GM18499 (cell line): Measurements from ENCODE around the gene TCF7.
"Not testable (repeated sequence)": the region's sequence is repeated elsewhere in the genome, so short reads cannot be mapped to it uniquely, and the experiment has no call there.

Experiments
- ATAC-seq: cut with Tn5 transposase; IDR thresholded peaks from one replicate; pipeline ENCODE4 v1.9.1; 2021; ENCODE audit warnings: moderate number of reproducible peaks; ENCODE audit not compliant: insufficient read depth, unreplicated experiment

Gene TCF7

GRCh38 chr5:134142052-134142451, 27.6 kb downstream of the TCF7 start:
- no peak for ATAC-seq

- ATAC-seq = no peak
These were observed 28.3 kb downstream of the TCF7 start for GRCh38 chr5:134142806-134143205.

GRCh38 chr5:134143431-134143830, 28.9 kb downstream of the TCF7 start:
- no peak for ATAC-seq

- ATAC-seq = no peak
These were observed 29.8 kb downstream of the TCF7 start for GRCh38 chr5:134143944-134144941.

- ATAC-seq = no peak
These were observed 30.7 kb downstream of the TCF7 start for GRCh38 chr5:134145041-134145757.

GRCh38 chr5:134145779-134146581, 31.5 kb downstream of the TCF7 start:
- no peak for ATAC-seq

- ATAC-seq = no peak
These were observed 32.4 kb downstream of the TCF7 start for GRCh38 chr5:134146651-134147518.

GRCh38 chr5:134148316-134148715, 33.8 kb downstream of the TCF7 start:
- ATAC-seq = no peak

GRCh38 chr5:134148986-134149539, 34.6 kb downstream of the TCF7 start:
- no peak for ATAC-seq

- ATAC-seq = no peak
These were observed 35.3 kb downstream of the TCF7 start for GRCh38 chr5:134149571-134150303.

GRCh38 chr5:134151723-134152122, 37.2 kb downstream of the TCF7 start:
- no peak for ATAC-seq

- not testable (repeated sequence) for ATAC-seq
These were observed 37.8 kb downstream of the TCF7 start for GRCh38 chr5:134152173-134152832.

GRCh38 chr5:134153241-134153640, 38.8 kb downstream of the TCF7 start:
- ATAC-seq = no peak

- no peak for ATAC-seq
These were observed 39.2 kb downstream of the TCF7 start for GRCh38 chr5:134153657-134154056.

- no peak for ATAC-seq
These were observed 47.3 kb downstream of the TCF7 start for GRCh38 chr5:134161513-134162395.

- ATAC-seq = no peak
These were observed 48.1 kb downstream of the TCF7 start for GRCh38 chr5:134162592-134162991.

- ATAC-seq = no peak
These were observed 57.5 kb downstream of the TCF7 start for GRCh38 chr5:134171972-134172371.
